Effector CD4-positive, alpha-beta T cell (primary cell): ENCODE results near the gene NELL2.
A peak's percentile ranks its signal among the peaks of the same experiment; 100 is the strongest.
"Not testable (repeated sequence)": the region's sequence is repeated elsewhere in the genome, so short reads cannot be mapped to it uniquely, and the experiment has no call there.

Source experiments
- DNase-seq: peaks from one replicate; pipeline ENCODE4 v3.0.0-alpha.2; 2020
- total RNA-seq: gene quantifications from one replicate; lab custom pipeline; 2026; lab: John Stamatoyannopoulos, UW

NELL2 gene
- total RNA-seq: 71.9 reads per million, percentile 76 among the genes with 10 or more reads in this experiment

GRCh38 chr12:44875954-44876543 lies at the start of gene NELL2:
Gene NELL2, minus strand, starts transcription at chr12:44876315. Its CDS starts 446 bp downstream, at chr12:44875869.
- peak; percentile 51 for DNase-seq

DNA sequence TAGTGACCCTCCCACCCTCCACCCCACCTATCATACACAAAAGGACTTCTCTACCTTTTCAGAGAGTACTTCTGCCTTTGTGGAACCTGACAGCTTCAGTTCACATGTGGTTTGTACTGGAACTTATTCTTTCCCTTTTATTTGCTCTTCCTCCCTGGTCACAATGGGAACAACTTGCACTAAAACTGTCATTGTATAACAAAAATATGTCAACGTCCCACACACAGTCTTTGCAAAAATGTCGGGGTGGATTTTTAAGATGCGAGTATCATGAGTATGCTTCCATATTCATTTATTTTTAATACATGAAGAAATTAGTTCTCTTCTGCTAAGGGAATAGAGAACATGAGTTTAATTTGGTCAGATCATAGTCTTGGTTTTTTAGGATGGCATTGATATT lies 45.6 kb upstream of the NELL2 start:
- no peak for DNase-seq

DNA sequence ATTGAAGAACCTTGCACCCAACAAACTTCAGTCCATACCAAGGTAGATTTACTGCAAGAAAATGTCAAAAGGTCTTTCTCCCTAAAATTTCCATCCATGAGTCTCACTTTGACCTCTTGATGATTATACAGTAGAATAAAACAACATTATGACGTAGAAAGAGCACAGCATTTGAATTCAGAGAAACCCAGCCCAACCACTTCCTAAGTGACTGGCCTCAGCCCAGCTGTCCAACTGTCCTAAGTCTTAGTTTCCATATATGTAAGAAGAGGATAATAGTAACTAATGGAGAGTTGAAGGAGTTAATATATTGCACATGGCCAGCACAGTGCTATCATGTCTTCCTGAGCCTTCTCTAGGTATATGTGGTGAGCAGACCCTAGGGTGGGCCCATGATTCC lies 41.0 kb upstream of the NELL2 start:
- DNase-seq: no peak

- DNase-seq: no peak
Observed at GRCh38 chr12:44915958-44916357, 39.8 kb upstream of the NELL2 start.

DNA sequence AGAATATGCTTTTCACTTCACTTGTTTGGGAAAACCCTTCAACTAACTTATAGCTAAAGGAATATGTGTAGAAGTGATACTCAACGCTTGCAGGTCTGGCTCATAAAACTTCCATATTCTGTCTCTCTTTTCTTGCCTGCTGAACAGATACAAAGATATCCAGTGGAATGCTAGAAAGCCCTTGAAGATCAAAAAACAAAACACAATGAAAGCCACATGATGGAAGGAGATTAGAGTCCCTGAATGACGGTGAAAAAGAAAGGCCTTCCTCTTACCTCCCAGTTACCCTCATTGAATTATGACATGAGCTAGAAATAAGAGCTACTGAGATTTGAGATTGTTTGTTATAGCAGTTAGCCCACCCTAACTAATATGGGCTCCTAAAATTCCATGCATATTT lies 28.2 kb upstream of the NELL2 start:
- DNase-seq: no peak

- DNase-seq: not testable (repeated sequence)
Observed at GRCh38 chr12:44898108-44898507, 22.0 kb upstream of the NELL2 start.

- no peak for DNase-seq
Observed at GRCh38 chr12:44889926-44890325, 13.8 kb upstream of the NELL2 start.

GRCh38 chr12:44889162-44889561 lies 13.0 kb upstream of the NELL2 start:
- no peak for DNase-seq

GRCh38 chr12:44885902-44886301 lies 9.8 kb upstream of the NELL2 start:
- DNase-seq: no peak

DNA sequence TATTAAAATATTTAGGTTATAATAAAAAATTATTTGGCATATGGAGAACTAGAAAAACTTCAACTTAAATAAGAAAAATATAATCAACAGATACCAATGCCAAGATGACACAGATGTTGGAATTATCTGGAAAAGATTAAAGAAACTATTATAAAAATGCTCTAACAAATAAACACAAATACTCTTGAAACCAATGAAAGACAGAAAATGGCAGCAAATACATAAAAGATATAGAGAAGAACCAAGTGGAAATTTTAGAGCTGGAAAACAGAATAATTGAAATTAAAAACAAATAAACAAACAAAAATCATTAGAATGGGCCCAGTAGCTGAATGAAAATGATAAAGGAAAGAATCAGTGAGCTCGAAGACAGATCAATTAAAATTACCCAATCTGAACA lies 5.1 kb upstream of the NELL2 start:
- no peak for DNase-seq

DNA sequence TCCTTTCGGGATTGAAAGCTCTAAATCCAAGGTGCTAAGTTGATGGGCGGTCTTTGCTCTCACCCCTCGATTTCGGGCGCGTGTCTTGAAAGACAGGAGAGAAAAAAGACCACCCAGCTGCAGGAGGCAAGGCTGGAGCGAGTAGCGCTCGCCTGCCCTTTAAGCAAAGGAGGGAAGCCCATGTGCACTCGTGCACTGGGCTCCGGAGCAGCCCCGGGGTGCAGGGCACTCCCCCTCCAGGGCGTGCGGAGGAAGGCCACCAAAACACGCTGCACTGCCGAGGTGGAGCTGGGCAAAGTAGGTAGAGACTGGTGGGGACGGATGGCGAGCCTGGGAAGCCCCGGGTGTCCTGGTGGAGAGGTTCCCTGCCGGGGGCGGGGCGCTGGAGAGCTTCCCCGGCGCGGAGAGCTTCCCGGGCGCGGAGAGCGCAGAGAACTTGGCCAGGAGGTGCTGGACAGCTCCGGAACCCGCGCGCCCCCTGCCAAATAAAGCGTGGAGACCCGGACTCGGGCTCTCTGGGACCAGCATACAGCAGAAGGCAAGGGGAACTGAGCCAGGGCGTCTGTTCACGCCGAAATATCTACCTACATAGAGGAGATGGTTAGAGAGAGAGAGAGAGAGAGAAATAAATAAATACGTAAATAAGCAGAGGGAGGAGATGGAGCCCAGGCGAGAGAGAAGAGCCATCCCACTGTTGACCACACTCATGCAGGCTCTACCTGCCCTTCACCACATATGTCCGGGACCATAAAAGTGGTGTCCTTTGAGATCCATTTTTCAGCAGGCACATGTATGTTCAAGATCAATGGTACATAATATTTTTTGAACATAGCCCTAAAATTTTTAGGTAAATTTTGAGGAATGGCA lies 662 bp upstream of the NELL2 start:
- DNase-seq: peak; percentile 6

DNA sequence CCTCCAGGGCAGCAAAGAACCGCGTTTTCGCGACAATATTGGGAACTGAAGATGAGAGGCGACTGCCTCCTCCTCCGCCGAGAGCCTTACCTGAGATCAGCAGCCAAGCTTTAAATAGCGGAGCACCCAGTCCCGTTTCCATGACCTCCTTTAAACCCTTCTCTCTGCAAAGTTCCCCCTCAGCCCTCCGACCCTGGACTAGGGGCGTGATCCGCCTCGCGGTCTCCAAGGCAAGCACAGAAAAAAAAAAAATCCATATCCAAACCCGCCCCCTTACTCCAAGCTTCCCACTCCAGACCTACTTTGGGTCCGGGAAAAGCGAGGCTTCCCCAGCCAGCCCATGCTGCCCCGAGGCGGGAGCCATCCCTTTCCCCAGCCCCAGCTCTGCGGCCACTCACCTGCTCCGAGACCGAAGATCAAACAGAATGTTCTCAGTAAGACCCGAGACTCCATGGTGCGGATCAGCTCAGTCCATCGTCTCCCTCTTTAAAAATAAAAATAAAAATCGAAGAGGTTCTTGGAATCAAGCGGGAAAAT lies 630 bp downstream of the NELL2 start:
- no peak for DNase-seq

DNA sequence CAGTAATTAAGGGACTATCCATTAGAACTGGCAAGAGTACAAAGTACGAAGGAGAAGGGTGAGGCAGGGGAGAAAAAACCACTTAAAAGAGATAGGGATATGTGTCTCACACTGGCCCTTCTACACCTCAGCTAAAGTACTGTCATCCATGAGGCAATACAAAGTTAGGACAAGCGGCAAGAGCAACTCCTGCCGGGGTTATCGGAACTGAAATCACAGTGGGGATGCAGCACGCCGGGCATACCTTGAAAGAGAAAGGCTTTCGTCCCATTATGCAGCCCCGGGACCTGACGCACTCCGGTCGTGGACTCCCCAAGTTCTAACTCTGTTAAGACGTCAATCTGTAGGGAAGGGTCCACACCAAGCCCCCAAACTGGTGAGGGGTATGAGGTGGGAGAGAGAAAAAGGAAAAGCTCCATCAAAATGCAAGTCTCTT lies 1.1 kb downstream of the NELL2 start:
- DNase-seq: peak; percentile 11

DNA sequence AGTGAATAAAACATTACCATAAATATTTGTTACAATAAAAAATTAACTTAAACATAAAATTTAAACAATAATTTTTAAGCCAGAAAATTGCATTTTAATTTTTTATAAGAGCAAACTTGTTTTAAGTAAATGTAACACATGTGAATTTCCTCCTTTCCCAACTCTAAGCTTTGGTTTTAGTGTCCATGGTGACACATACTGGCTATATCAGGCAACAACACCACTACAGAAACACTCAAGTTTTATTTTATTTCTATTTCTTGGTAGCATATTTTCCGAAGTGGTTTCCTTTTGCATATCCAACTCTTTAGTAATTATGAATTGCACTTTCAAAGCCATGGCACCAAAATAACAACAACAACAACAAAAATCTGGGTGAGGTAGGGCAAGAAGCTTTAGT lies 2.2 kb downstream of the NELL2 start:
- DNase-seq: no peak

DNA sequence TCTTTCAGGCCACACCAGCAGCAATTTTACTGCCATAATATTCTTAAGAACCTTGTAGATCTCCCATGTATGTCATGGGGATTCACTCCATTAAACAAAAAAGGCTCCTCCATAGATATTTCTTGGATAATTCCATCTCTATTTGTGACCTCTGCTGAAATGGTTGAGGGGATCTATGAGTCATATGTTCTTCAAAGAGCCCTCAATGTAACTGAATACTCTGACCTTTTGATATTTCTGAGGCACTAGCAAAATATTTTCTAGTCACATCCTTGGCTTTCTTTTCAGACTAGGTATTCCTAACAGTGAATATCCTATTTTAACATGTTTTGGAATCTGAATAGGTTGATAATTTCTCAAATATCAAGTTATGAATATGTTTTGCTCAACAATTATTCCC lies 6.6 kb downstream of the NELL2 start:
- DNase-seq: no peak

DNA sequence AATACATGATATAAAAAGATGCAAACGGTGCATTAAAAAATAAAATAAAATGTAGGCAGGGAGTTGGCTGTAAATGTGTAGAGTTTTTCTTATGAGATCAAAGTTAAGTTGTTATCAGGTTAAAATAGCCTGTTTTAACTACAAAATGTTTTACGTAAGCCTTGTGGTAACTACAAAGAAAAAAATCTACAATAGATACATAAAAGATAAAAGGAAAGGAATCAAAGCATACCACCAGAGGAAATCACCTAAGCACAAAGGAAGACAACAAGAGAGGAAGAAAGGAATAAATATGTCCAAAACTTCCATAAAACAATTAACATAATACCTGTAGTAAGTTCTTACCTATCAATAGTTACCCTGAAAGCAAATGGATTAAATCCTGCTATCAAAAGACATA lies 12.2 kb downstream of the NELL2 start:
- DNase-seq: no peak

GRCh38 chr12:44859998-44860689 lies 16.0 kb downstream of the NELL2 start:
- DNase-seq: no peak

GRCh38 chr12:44858226-44858855 lies 17.8 kb downstream of the NELL2 start:
- DNase-seq: no peak

GRCh38 chr12:44852483-44852882 lies 23.6 kb downstream of the NELL2 start:
- DNase-seq: no peak

GRCh38 chr12:44851586-44851985 lies 24.5 kb downstream of the NELL2 start:
- DNase-seq: no peak

GRCh38 chr12:44848703-44849085 lies 27.4 kb downstream of the NELL2 start:
- DNase-seq: no peak

GRCh38 chr12:44847888-44848702 lies 28.0 kb downstream of the NELL2 start:
- DNase-seq: peak; percentile 58
